NB4 (cell line): ENCODE measurements around the gene TCTN1.

ENCODE experiments used
- CTCF ChIP-seq: IDR thresholded peaks from one replicate; pipeline ENCODE4 v1.5.1; 2012; ENCODE audit warnings: low read depth, low read length
- MAX ChIP-seq: IDR thresholded peaks from 2 replicates; pipeline ENCODE4 v1.6.1; 2011; ENCODE audit warnings: low read depth, low read length
- MYC ChIP-seq: IDR thresholded peaks from 2 replicates; pipeline ENCODE4 v1.6.1; 2011; ENCODE audit warnings: low read depth, low read length
- POLR2A ChIP-seq: IDR thresholded peaks from 2 replicates; pipeline ENCODE4 v1.6.1; 2011; ENCODE audit warnings: mild to moderate bottlenecking; ENCODE audit not compliant: insufficient read length; ENCODE audit errors: extremely low read depth

- TF ChIP-seq CTCF: no peak
- no peak for TF ChIP-seq POLR2A
- no peak for TF ChIP-seq MAX
- TF ChIP-seq MYC: no peak
These were observed 5.6 kb downstream of the TCTN1 start for GRCh38 chr12:110619534-110619953.
